ENCODE data around the gene HDAC1. TPM values are rescaled to one million over a fixed set of nuclear protein-coding genes. Genes with fewer than 3 reads are reported as not detected.

HDAC1 gene
- total and polyA plus RNA-seq, 2 of the 13 experiments (the other 11 are each of a cell fraction or from before 2014, with no cell fraction given) = 93.5 to 189 TPM

DNA sequence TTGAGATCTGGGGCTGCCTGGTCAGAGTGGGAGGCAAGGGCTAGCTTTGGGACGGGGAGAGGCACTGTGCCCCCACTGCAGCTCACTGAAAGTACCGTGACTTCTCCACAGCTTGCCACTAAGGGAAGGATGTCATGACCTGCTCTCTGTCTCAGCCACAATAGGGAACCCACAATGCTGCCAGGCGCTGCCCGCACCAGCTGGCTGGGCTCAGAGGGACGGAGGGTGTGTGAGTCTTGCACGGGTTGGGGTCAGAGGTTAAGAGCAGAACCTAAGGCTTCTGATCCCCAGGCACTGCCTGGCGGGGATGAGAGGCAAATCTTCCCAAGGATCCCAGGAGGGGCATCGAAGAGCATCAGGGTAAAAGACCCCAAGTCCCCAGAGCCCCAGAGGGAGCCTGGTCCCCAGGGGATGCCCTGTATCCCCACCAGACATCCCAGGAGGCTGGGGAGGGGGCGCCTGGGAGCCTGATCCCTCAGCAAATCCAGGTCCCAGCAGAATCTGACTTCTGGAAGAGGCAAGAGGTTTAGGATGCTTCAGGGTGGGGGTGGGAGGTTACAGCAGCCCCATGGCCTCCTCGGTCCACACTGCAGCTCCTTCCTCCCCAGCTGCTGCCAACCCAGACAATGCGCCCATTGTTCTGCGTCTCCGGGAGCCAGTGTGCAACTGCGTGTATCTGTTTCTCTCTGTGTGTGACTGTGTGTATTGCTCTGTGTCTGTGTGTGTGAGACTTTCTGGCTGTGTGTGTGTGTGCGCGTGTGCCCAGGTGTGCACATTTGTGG, 46.2 kb downstream of the HDAC1 start (continued):
- no peak for TF ChIP-seq ZFP62 (CRISPR knock-in tag; IDR thresholded peaks at IDR 0.05)
- no peak for TF ChIP-seq ELF4 (CRISPR knock-in tag; IDR thresholded peaks at IDR 0.05; ENCODE audit: borderline replicate concordance)
- TF ChIP-seq ZNF230 (CRISPR knock-in tag; IDR thresholded peaks at IDR 0.05) = peak; percentile 28; the same call in 1 of the 2 replicates
- no peak for TF ChIP-seq MIER2 (CRISPR knock-in tag; IDR thresholded peaks at IDR 0.05)
- no peak for TF ChIP-seq ZSCAN5A (CRISPR knock-in tag; IDR thresholded peaks at IDR 0.05; ENCODE audit: borderline replicate concordance)
- TF ChIP-seq ZNF781 (CRISPR knock-in tag; IDR thresholded peaks at IDR 0.05; ENCODE audit: borderline replicate concordance, not compliant biosample characterization) = no peak
- TF ChIP-seq ZNF607 (CRISPR knock-in tag; IDR thresholded peaks at IDR 0.05; ENCODE audit: borderline replicate concordance) = no peak
- TF ChIP-seq ZNF891 (CRISPR knock-in tag; IDR thresholded peaks at IDR 0.05) = no peak
- TF ChIP-seq POLR2A (IDR thresholded peaks at IDR 0.05; ENCODE audit: insufficient read depth in 1 of 2, low read depth in 2 of 2, low read length in 2 of 2) = no peak
- no peak for TF ChIP-seq ASH2L (IDR thresholded peaks at IDR 0.05; ENCODE audit: insufficient read length, low read depth, low read length)
- TF ChIP-seq, protein P1, sequence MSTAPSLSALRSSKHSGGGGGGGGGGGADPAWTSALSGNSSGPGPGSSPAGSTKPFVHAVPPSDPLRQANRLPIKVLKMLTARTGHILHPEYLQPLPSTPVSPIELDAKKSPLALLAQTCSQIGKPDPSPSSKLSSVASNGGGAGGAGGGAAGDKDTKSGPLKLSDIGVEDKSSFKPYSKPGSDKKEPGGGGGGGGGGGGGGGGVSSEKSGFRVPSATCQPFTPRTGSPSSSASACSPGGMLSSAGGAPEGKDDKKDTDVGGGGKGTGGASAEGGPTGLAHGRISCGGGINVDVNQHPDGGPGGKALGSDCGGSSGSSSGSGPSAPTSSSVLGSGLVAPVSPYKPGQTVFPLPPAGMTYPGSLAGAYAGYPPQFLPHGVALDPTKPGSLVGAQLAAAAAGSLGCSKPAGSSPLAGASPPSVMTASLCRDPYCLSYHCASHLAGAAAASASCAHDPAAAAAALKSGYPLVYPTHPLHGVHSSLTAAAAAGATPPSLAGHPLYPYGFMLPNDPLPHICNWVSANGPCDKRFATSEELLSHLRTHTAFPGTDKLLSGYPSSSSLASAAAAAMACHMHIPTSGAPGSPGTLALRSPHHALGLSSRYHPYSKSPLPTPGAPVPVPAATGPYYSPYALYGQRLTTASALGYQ (CRISPR knock-in tag; IDR thresholded peaks at IDR 0.05) = no peak
- no peak for TF ChIP-seq HES4 (CRISPR knock-in tag; IDR thresholded peaks at IDR 0.05; ENCODE audit: borderline replicate concordance)
- no peak for TF ChIP-seq SSRP1 (CRISPR knock-in tag; IDR thresholded peaks at IDR 0.05)
- TF ChIP-seq NBN (conservative IDR thresholded peaks at IDR 0.05) = no peak
- TF ChIP-seq SOX5 (CRISPR knock-in tag; IDR thresholded peaks at IDR 0.05; ENCODE audit: borderline replicate concordance) = peak; percentile 80
- no peak for TF ChIP-seq MED8 (CRISPR knock-in tag; IDR thresholded peaks at IDR 0.05; ENCODE audit: insufficient replicate concordance)
- no peak for TF ChIP-seq ZC3H4 (CRISPR knock-in tag; IDR thresholded peaks at IDR 0.05; ENCODE audit: borderline replicate concordance)
- no peak for TF ChIP-seq ZSCAN22 (CRISPR knock-in tag; IDR thresholded peaks at IDR 0.05)
- TF ChIP-seq CAMTA2 (CRISPR knock-in tag; IDR thresholded peaks at IDR 0.05; ENCODE audit: borderline replicate concordance) = no peak
- TF ChIP-seq, protein P2, sequence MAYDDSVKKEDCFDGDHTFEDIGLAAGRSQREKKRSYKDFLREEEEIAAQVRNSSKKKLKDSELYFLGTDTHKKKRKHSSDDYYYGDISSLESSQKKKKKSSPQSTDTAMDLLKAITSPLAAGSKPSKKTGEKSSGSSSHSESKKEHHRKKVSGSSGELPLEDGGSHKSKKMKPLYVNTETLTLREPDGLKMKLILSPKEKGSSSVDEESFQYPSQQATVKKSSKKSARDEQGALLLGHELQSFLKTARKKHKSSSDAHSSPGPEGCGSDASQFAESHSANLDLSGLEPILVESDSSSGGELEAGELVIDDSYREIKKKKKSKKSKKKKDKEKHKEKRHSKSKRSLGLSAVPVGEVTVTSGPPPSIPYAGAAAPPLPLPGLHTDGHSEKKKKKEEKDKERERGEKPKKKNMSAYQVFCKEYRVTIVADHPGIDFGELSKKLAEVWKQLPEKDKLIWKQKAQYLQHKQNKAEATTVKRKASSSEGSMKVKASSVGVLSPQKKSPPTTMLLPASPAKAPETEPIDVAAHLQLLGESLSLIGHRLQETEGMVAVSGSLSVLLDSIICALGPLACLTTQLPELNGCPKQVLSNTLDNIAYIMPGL (CRISPR knock-in tag; IDR thresholded peaks at IDR 0.05; ENCODE audit: borderline replicate concordance in 1 of 2, low read depth in 1 of 2) = no peak
- TF ChIP-seq, protein P3, sequence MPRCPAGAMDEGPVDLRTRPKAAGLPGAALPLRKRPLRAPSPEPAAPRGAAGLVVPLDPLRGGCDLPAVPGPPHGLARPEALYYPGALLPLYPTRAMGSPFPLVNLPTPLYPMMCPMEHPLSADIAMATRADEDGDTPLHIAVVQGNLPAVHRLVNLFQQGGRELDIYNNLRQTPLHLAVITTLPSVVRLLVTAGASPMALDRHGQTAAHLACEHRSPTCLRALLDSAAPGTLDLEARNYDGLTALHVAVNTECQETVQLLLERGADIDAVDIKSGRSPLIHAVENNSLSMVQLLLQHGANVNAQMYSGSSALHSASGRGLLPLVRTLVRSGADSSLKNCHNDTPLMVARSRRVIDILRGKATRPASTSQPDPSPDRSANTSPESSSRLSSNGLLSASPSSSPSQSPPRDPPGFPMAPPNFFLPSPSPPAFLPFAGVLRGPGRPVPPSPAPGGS (CRISPR knock-in tag; IDR thresholded peaks at IDR 0.05) = no peak
- no peak for TF ChIP-seq FOXP1 (IDR thresholded peaks at IDR 0.05)
- peak; percentile 38; the same call in 1 of the 2 replicates for TF ChIP-seq FOXP1 (CRISPR knock-in tag; IDR thresholded peaks at IDR 0.05)
- no peak for TF ChIP-seq TRIM24 (CRISPR knock-in tag; IDR thresholded peaks at IDR 0.05)
- TF ChIP-seq HOXA3 (CRISPR knock-in tag; IDR thresholded peaks at IDR 0.05) = peak; percentile 27; the same call in 1 of the 2 replicates

Measured in HepG2 (cell line).